ENCODE results near the gene ATP1A2. TPM values are rescaled to one million over a fixed set of nuclear protein-coding genes. Genes with fewer than 3 reads are reported as not detected.

Gene ATP1A2
- total RNA-seq, 1 donor, result 0.72 TPM

DNA sequence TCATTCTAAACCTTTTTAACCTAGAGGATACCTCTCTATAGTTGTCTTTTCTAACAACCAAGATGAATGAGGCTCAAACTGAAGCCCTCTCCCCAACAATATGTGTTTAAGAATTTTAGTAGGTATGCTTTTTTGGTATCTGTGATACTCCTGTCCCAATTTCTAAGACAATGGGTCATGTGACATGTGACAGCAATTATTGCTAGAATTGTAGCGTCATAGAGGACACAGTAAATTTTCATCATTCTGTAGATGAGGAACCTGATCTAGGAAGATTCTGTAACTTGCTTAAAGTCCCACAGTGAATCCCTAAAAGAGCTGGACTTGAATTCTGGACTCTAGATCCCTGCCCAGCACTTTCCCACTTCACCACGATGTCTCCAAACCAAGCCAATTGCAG is 63.2 kb downstream of the ATP1A2 start:
- H3K9me3 ChIP-seq (ENCODE audit: low read depth, low read length), result no peaks in the 10 kb centered on the region
- no peak for DNase-seq (ENCODE audit: insufficient read length, low spot score, missing footprints)
- H3K27ac ChIP-seq (ENCODE audit: low read depth, low read length), result no peak overlapping the region
- H3K27me3 ChIP-seq (ENCODE audit: insufficient read depth, low read length), result peaks cover 18% of the 10 kb centered on the region
- H4K20me1 ChIP-seq (ENCODE audit: insufficient read depth, low read length), result no peaks in the 10 kb centered on the region
- no peak overlapping the region for H3K4me2 ChIP-seq (ENCODE audit: insufficient read depth, low read length)
- H3K79me2 ChIP-seq (ENCODE audit: insufficient read depth, low read length), result no peaks in the 10 kb centered on the region
- H3K4me3 ChIP-seq (ENCODE audit: insufficient read depth, low read length), result no peak overlapping the region
- H2AFZ ChIP-seq (ENCODE audit: low read length), result no peak overlapping the region
- TF ChIP-seq, protein P1, sequence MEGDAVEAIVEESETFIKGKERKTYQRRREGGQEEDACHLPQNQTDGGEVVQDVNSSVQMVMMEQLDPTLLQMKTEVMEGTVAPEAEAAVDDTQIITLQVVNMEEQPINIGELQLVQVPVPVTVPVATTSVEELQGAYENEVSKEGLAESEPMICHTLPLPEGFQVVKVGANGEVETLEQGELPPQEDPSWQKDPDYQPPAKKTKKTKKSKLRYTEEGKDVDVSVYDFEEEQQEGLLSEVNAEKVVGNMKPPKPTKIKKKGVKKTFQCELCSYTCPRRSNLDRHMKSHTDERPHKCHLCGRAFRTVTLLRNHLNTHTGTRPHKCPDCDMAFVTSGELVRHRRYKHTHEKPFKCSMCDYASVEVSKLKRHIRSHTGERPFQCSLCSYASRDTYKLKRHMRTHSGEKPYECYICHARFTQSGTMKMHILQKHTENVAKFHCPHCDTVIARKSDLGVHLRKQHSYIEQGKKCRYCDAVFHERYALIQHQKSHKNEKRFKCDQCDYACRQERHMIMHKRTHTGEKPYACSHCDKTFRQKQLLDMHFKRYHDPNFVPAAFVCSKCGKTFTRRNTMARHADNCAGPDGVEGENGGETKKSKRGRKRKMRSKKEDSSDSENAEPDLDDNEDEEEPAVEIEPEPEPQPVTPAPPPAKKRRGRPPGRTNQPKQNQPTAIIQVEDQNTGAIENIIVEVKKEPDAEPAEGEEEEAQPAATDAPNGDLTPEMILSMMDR (IDR thresholded peaks at IDR 0.05; ENCODE audit: extremely low read depth, low read depth, low read length), result no peak
- no peaks in the 10 kb centered on the region for H3K4me1 ChIP-seq (ENCODE audit: insufficient read depth, low read length)
- no peaks in the 10 kb centered on the region for H3K36me3 ChIP-seq (ENCODE audit: insufficient read depth, low read length)

DNA sequence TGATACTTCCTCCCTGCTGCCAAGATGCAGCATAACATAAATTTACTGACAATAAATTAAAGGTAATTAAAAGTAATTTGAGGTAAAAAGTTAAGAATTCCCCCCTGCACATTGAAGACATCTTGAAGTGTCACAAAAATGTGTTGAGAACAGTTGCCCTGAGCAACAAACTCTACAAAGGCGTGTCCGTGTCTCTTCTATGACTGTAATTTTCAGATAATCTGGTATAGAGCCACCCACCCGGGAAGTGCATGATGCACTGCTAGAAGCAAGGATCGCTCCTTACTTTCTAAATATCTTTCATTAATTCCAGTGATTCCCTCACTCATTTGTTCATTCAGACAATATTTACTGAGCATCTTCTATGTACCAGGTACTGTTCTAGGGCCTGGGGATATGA is 63.8 kb downstream of the ATP1A2 start:
- Histone ChIP-seq H4K20me1 (ENCODE audit: insufficient read depth, low read length) (no peaks in the 10 kb centered on the region), H3K79me2 (ENCODE audit: insufficient read depth, low read length) (no peaks in the 10 kb centered on the region), H3K27ac (ENCODE audit: low read depth, low read length) (no peak overlapping the region), H2AFZ (ENCODE audit: low read length) (no peak overlapping the region), H3K4me1 (ENCODE audit: insufficient read depth, low read length) (no peaks in the 10 kb centered on the region), H3K4me2 (ENCODE audit: insufficient read depth, low read length) (no peak overlapping the region), H3K36me3 (ENCODE audit: insufficient read depth, low read length) (no peaks in the 10 kb centered on the region), H3K9me3 (ENCODE audit: low read depth, low read length) (no peaks in the 10 kb centered on the region), H3K27me3 (ENCODE audit: insufficient read depth, low read length) (peaks cover 14% of the 10 kb centered on the region), H3K4me3 (ENCODE audit: insufficient read depth, low read length) (no peak overlapping the region)
- DNase-seq (ENCODE audit: insufficient read length, low spot score, missing footprints), result no peak
- TF ChIP-seq, protein P1 (IDR thresholded peaks at IDR 0.05; ENCODE audit: extremely low read depth, low read depth, low read length), result no peak

DNA sequence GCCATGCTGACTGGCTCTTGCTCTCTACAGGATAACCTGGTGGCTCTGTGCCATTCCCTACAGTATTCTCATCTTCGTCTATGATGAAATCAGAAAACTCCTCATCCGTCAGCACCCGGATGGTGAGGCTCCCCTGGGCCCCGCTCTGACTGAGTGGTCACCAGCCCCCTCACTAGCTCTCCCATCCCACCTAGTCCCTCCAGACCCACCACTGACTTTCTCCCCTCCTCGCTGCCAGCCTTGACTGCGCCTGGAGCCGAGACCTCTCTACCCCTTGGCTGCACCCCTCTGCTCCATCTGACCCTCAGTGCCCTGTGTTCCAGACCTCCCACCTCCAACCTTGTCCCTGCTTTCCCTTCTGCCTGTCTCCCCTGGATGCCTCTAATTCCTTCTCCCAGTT is 70.7 kb downstream of the ATP1A2 start:
- Histone ChIP-seq H2AFZ (ENCODE audit: low read length) (no peak overlapping the region), H3K27ac (ENCODE audit: low read depth, low read length) (no peak overlapping the region), H3K36me3 (ENCODE audit: insufficient read depth, low read length) (no peaks in the 10 kb centered on the region), H3K9me3 (ENCODE audit: low read depth, low read length) (no peaks in the 10 kb centered on the region), H3K4me3 (ENCODE audit: insufficient read depth, low read length) (no peak overlapping the region), H3K4me1 (ENCODE audit: insufficient read depth, low read length) (peaks cover 6% of the 10 kb centered on the region), H3K27me3 (ENCODE audit: insufficient read depth, low read length) (no peaks in the 10 kb centered on the region), H3K4me2 (ENCODE audit: insufficient read depth, low read length) (no peak overlapping the region), H4K20me1 (ENCODE audit: insufficient read depth, low read length) (no peaks in the 10 kb centered on the region), H3K79me2 (ENCODE audit: insufficient read depth, low read length) (no peaks in the 10 kb centered on the region)
- TF ChIP-seq, protein P1 (IDR thresholded peaks at IDR 0.05; ENCODE audit: extremely low read depth, low read depth, low read length), result no peak
- no peak for DNase-seq (ENCODE audit: insufficient read length, low spot score, missing footprints)

DNA sequence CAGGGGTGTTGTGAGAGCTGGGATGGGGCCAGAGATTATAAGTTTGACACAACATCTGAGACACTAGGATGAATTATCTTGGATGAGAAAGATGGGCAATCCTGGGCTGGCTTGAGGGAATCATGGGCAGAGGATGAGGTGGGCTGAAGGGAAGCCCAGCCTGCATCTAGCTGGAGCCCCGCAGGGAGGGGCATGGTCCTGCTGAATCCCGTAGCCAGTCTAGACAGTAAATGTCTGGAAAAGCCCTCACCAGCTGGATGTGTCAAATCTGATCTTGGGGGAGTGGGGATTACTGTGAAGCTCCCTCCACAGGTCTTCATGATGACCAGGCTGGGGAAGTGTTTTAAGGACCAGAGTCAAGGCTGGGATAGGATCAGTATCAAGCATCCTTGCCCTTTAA is 71.2 kb downstream of the ATP1A2 start:
- Histone ChIP-seq H3K4me3 (ENCODE audit: insufficient read depth, low read length) (no peak overlapping the region), H3K27me3 (ENCODE audit: insufficient read depth, low read length) (no peaks in the 10 kb centered on the region), H4K20me1 (ENCODE audit: insufficient read depth, low read length) (no peaks in the 10 kb centered on the region), H3K4me1 (ENCODE audit: insufficient read depth, low read length) (peaks cover 6% of the 10 kb centered on the region), H3K27ac (ENCODE audit: low read depth, low read length) (no peak overlapping the region), H3K4me2 (ENCODE audit: insufficient read depth, low read length) (no peak overlapping the region), H3K9me3 (ENCODE audit: low read depth, low read length) (no peaks in the 10 kb centered on the region), H3K36me3 (ENCODE audit: insufficient read depth, low read length) (no peaks in the 10 kb centered on the region), H3K79me2 (ENCODE audit: insufficient read depth, low read length) (no peaks in the 10 kb centered on the region), H2AFZ (ENCODE audit: low read length) (no peak overlapping the region)
- TF ChIP-seq, protein P1 (IDR thresholded peaks at IDR 0.05; ENCODE audit: extremely low read depth, low read depth, low read length), result no peak
- DNase-seq (ENCODE audit: insufficient read length, low spot score, missing footprints), result no peak
